ENCODE measurements around the gene KCTD1.

Gene KCTD1

DNA sequence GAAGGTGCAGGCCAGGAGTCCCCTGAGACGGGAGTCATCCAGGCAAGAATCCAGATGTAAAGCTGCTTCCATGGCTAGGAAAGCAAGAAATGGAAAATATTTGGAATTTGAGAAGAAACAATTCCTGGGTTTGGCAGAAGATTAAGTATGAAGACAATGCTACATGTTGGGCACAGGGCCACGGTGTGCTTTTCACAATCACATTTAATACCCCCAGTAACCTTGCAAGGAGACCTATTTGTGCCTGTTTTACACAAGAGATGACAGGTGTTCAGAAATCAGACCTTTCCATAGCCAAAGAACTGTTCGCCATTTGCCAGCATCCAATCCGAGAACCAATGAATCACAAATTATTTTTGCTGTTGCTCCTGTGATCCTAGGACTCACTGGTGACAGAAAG is 50.5 kb downstream of the KCTD1 start:
- TF ChIP-seq CTCF (IDR thresholded peaks at IDR 0.05; ENCODE audit: unreplicated experiment in 3 of 3), result no peak
- Mint-ChIP-seq H3K27me3 (ENCODE audit: low read depth) (no peaks in the 10 kb centered on the region), H3K9me3 (no peaks in the 10 kb centered on the region), H3K27ac (no peak overlapping the region), H3K4me1 (peaks cover 8% of the 10 kb centered on the region), H3K4me3 (no peak overlapping the region), H3K36me3 (ENCODE audit: low read depth) (peaks cover 69% of the 10 kb centered on the region)

DNA sequence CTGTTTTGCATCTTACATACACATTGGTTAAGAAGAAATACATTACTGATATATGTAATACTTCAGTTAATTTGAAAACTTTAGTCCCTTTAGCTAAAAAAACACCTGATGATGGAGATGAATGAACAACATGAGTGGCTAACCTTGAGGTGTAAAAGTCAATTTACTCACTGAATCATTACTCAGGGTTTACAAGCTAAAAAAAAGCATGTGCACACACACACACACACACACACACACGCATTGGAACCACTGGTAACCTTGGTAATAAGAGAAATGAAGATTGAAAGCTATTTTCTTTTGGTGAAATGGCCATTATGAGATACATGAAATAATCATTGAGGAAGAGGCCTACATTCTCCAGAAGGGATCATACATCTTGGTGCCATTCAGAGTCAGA is 51.8 kb downstream of the KCTD1 start:
- no peaks in the 10 kb centered on the region for H3K9me3 Mint-ChIP-seq
- no peak overlapping the region for H3K27ac Mint-ChIP-seq
- H3K27me3 Mint-ChIP-seq (ENCODE audit: low read depth), result no peaks in the 10 kb centered on the region
- no peak overlapping the region for H3K4me3 Mint-ChIP-seq
- H3K36me3 Mint-ChIP-seq (ENCODE audit: low read depth), result peaks cover 72% of the 10 kb centered on the region
- no peak for TF ChIP-seq CTCF (IDR thresholded peaks at IDR 0.05; ENCODE audit: unreplicated experiment in 3 of 3)
- H3K4me1 Mint-ChIP-seq, result peaks cover 7% of the 10 kb centered on the region

DNA sequence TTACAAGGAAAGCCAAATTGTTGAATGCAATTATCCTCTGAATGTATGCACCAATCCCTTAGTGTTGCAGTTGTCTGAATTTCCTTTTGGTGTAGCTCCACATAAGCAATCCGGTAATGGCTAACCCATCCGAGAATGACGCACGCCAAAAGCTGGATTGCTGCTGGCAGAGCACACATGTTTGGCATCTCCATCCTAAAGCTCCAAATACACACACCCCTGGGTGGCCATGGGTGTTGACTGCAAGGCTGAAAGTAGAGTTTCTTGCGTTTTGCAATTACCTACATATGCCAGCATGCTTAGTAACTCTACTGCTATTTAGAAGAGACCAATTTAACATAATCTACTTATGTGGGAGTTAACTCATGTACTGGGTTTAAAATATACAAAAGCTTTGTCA is 53.1 kb downstream of the KCTD1 start:
- no peak overlapping the region for H3K27ac Mint-ChIP-seq
- H3K36me3 Mint-ChIP-seq (ENCODE audit: low read depth), result peaks cover 75% of the 10 kb centered on the region
- no peaks in the 10 kb centered on the region for H3K9me3 Mint-ChIP-seq
- TF ChIP-seq CTCF (IDR thresholded peaks at IDR 0.05; ENCODE audit: unreplicated experiment in 3 of 3), result no peak
- no peaks in the 10 kb centered on the region for H3K27me3 Mint-ChIP-seq (ENCODE audit: low read depth)
- H3K4me1 Mint-ChIP-seq, result peaks cover 7% of the 10 kb centered on the region
- H3K4me3 Mint-ChIP-seq, result no peak overlapping the region

DNA sequence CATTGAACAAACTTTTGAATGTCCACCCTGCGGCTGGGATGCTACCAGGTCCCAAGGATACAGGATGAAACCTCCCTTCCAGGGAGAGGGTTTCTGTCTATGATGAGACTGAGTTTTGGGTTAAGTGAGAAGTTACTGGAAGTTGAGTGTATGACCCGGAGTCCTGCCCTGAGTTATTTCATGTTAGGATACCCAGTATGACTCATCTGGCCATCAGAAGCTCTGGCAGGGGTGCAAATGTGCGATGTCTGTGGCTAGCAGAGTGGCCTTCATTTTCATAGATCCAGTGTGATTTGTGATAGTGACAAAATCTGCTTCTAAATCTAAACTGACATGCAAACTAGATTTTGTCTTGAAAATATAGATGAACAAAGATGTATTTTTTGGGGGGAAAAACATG is 55.3 kb downstream of the KCTD1 start:
- Mint-ChIP-seq H3K27me3 (ENCODE audit: low read depth) (no peaks in the 10 kb centered on the region), H3K9me3 (no peaks in the 10 kb centered on the region), H3K27ac (no peak overlapping the region), H3K36me3 (ENCODE audit: low read depth) (peaks cover 73% of the 10 kb centered on the region), H3K4me3 (no peak overlapping the region), H3K4me1 (peaks cover 5% of the 10 kb centered on the region)
- TF ChIP-seq CTCF (IDR thresholded peaks at IDR 0.05; ENCODE audit: unreplicated experiment in 3 of 3), result no peak

GRCh38 chr18:26491194-26491816 is 57.0 kb downstream of the KCTD1 start:
- Mint-ChIP-seq H3K36me3 (ENCODE audit: low read depth) (peaks cover 65% of the 10 kb centered on the region), H3K4me3 (no peak overlapping the region), H3K9me3 (no peaks in the 10 kb centered on the region), H3K27ac (no peak overlapping the region), H3K27me3 (ENCODE audit: low read depth) (no peaks in the 10 kb centered on the region), H3K4me1 (no peaks in the 10 kb centered on the region)
- no peak for TF ChIP-seq CTCF (IDR thresholded peaks at IDR 0.05; ENCODE audit: unreplicated experiment in 3 of 3)

DNA sequence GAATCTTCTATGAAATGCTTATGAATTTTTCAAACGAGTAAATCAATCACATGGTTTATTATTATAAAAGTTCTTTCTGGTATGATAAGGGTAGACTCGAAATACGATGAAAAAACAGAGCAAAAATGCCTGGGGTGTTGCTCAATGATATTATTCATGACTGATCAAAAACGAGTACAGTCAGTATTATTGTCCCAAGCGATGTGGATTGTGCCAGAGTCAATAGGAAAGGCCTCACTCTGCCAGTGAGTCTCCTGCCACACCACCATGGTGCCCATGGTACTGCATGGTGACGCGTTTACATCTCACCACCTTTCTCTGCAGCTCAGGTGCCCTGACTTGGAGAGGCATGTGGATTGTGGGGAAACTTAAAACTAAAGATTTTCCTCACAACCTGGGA is 58.5 kb downstream of the KCTD1 start:
- H3K4me1 Mint-ChIP-seq, result no peaks in the 10 kb centered on the region
- H3K27ac Mint-ChIP-seq, result no peak overlapping the region
- no peak for TF ChIP-seq CTCF (IDR thresholded peaks at IDR 0.05; ENCODE audit: unreplicated experiment in 3 of 3)
- H3K27me3 Mint-ChIP-seq (ENCODE audit: low read depth), result no peaks in the 10 kb centered on the region
- peaks cover 58% of the 10 kb centered on the region for H3K36me3 Mint-ChIP-seq (ENCODE audit: low read depth)
- no peak overlapping the region for H3K4me3 Mint-ChIP-seq
- H3K9me3 Mint-ChIP-seq, result no peaks in the 10 kb centered on the region

Measured in nephron (organoid).